ENCODE data around the gene TCP11.

TCP11 gene

GRCh38 chr6:35141007-35141655, at the start of gene TCP11:
Gene TCP11 (minus strand): TSS chr6:35141339. CDS start chr6:35140870, 469 bp downstream.
- peak; percentile 19 to 20 for DNase-seq (ENCODE audit: low spot score in 2 of 2)
- ATAC-seq (ENCODE audit: low read depth), result peak; percentile 64
- Mint-ChIP-seq H3K27ac (peak within 1 kb of the TSS; percentile 65), H3K36me3 (no peaks in the 10 kb centered on the region), H3K9me3 (no peaks in the 10 kb centered on the region), H3K27me3 (peaks cover 9% of the 10 kb centered on the region), H3K4me1 (peaks cover 7% of the 10 kb centered on the region), H3K4me3 (peak within 1 kb of the TSS; percentile 62)

- Mint-ChIP-seq H3K27me3 (peaks cover 22% of the 10 kb centered on the region), H3K36me3 (no peaks in the 10 kb centered on the region), H3K4me3 (no peak overlapping the region), H3K9me3 (no peaks in the 10 kb centered on the region), H3K27ac (no peak overlapping the region), H3K4me1 (no peaks in the 10 kb centered on the region)
- DNase-seq (ENCODE audit: low spot score in 2 of 2) (no peak), ATAC-seq (ENCODE audit: low read depth) (no peak)
Observed at GRCh38 chr6:35190306-35190705, 49.2 kb upstream of the TCP11 start.

- Mint-ChIP-seq H3K27me3 (peaks cover 16% of the 10 kb centered on the region), H3K4me1 (no peaks in the 10 kb centered on the region), H3K4me3 (no peak overlapping the region), H3K36me3 (no peaks in the 10 kb centered on the region), H3K27ac (no peak overlapping the region), H3K9me3 (no peaks in the 10 kb centered on the region)
- no peak for ATAC-seq (ENCODE audit: low read depth)
- DNase-seq (ENCODE audit: low spot score in 2 of 2), result no peak
Observed at GRCh38 chr6:35188886-35189285, 47.7 kb upstream of the TCP11 start.

GRCh38 chr6:35186571-35186970, 45.4 kb upstream of the TCP11 start:
- Mint-ChIP-seq H3K27ac (no peak overlapping the region), H3K27me3 (peaks cover 17% of the 10 kb centered on the region), H3K9me3 (no peaks in the 10 kb centered on the region), H3K4me1 (no peaks in the 10 kb centered on the region), H3K4me3 (no peak overlapping the region), H3K36me3 (no peaks in the 10 kb centered on the region)
- DNase-seq (ENCODE audit: low spot score in 2 of 2), result no peak
- no peak for ATAC-seq (ENCODE audit: low read depth)

GRCh38 chr6:35185971-35186370, 44.8 kb upstream of the TCP11 start:
- Mint-ChIP-seq H3K4me1 (no peaks in the 10 kb centered on the region), H3K27me3 (peaks cover 13% of the 10 kb centered on the region)
- no peak for DNase-seq (ENCODE audit: low spot score in 2 of 2)

GRCh38 chr6:35185302-35185681, 44.2 kb upstream of the TCP11 start:
- H3K27me3 Mint-ChIP-seq, result peaks cover 10% of the 10 kb centered on the region
- no peak overlapping the region for H3K4me3 Mint-ChIP-seq
- no peaks in the 10 kb centered on the region for H3K4me1 Mint-ChIP-seq
- ATAC-seq (ENCODE audit: low read depth) (no peak), DNase-seq (ENCODE audit: low spot score in 2 of 2) (no peak)
- H3K36me3 Mint-ChIP-seq, result no peaks in the 10 kb centered on the region
- H3K27ac Mint-ChIP-seq, result no peak overlapping the region
- no peaks in the 10 kb centered on the region for H3K9me3 Mint-ChIP-seq

More at GRCh38 chr6:35185971-35186370, 44.8 kb upstream of the TCP11 start:
- Mint-ChIP-seq H3K9me3 (no peaks in the 10 kb centered on the region), H3K4me3 (no peak overlapping the region), H3K36me3 (no peaks in the 10 kb centered on the region), H3K27ac (no peak overlapping the region)
- no peak for ATAC-seq (ENCODE audit: low read depth)

- peaks cover 10% of the 10 kb centered on the region for H3K27me3 Mint-ChIP-seq
- ATAC-seq (ENCODE audit: low read depth) (no peak), DNase-seq (ENCODE audit: low spot score in 2 of 2) (no peak)
- no peak overlapping the region for H3K4me3 Mint-ChIP-seq
- H3K36me3 Mint-ChIP-seq, result no peaks in the 10 kb centered on the region
- H3K9me3 Mint-ChIP-seq, result no peaks in the 10 kb centered on the region
- H3K4me1 Mint-ChIP-seq, result no peaks in the 10 kb centered on the region
- H3K27ac Mint-ChIP-seq, result no peak overlapping the region
Observed at GRCh38 chr6:35184580-35185301, 43.6 kb upstream of the TCP11 start.

GRCh38 chr6:35183935-35184334, 42.8 kb upstream of the TCP11 start:
- Mint-ChIP-seq H3K9me3 (no peaks in the 10 kb centered on the region), H3K27ac (no peak overlapping the region), H3K36me3 (no peaks in the 10 kb centered on the region), H3K27me3 (peaks cover 10% of the 10 kb centered on the region), H3K4me3 (no peak overlapping the region), H3K4me1 (no peaks in the 10 kb centered on the region)
- no peak for ATAC-seq (ENCODE audit: low read depth)
- no peak for DNase-seq (ENCODE audit: low spot score in 2 of 2)

- Mint-ChIP-seq H3K9me3 (no peaks in the 10 kb centered on the region), H3K4me3 (no peak overlapping the region), H3K36me3 (no peaks in the 10 kb centered on the region), H3K27ac (no peak overlapping the region), H3K27me3 (peaks cover 8% of the 10 kb centered on the region), H3K4me1 (no peaks in the 10 kb centered on the region)
- DNase-seq (ENCODE audit: low spot score in 2 of 2) (no peak), ATAC-seq (ENCODE audit: low read depth) (no peak)
Observed at GRCh38 chr6:35183281-35183680, 42.1 kb upstream of the TCP11 start.

GRCh38 chr6:35181933-35182612, 40.9 kb upstream of the TCP11 start:
- Mint-ChIP-seq H3K27ac (no peak overlapping the region), H3K4me3 (no peak overlapping the region), H3K9me3 (no peaks in the 10 kb centered on the region)

GRCh38 chr6:35181308-35181932, 40.3 kb upstream of the TCP11 start:
- H3K27ac Mint-ChIP-seq, result no peak overlapping the region
- no peaks in the 10 kb centered on the region for H3K9me3 Mint-ChIP-seq
- ATAC-seq (ENCODE audit: low read depth), result no peak
- peaks cover 4% of the 10 kb centered on the region for H3K27me3 Mint-ChIP-seq
- H3K36me3 Mint-ChIP-seq, result no peaks in the 10 kb centered on the region
- no peak for DNase-seq (ENCODE audit: low spot score in 2 of 2)
- H3K4me3 Mint-ChIP-seq, result no peak overlapping the region
- H3K4me1 Mint-ChIP-seq, result no peaks in the 10 kb centered on the region

More at GRCh38 chr6:35181933-35182612, 40.9 kb upstream of the TCP11 start:
- no peaks in the 10 kb centered on the region for H3K4me1 Mint-ChIP-seq
- DNase-seq (ENCODE audit: low spot score in 2 of 2) (no peak), ATAC-seq (ENCODE audit: low read depth) (peak; percentile 19)
- no peaks in the 10 kb centered on the region for H3K36me3 Mint-ChIP-seq
- peaks cover 4% of the 10 kb centered on the region for H3K27me3 Mint-ChIP-seq

GRCh38 chr6:35179901-35180535, 38.9 kb upstream of the TCP11 start:
- Mint-ChIP-seq H3K4me1 (no peaks in the 10 kb centered on the region), H3K27me3 (peaks cover 9% of the 10 kb centered on the region), H3K4me3 (no peak overlapping the region), H3K36me3 (no peaks in the 10 kb centered on the region), H3K9me3 (no peaks in the 10 kb centered on the region), H3K27ac (no peak overlapping the region)
- DNase-seq (ENCODE audit: low spot score in 2 of 2) (no peak), ATAC-seq (ENCODE audit: low read depth) (no peak)

- H3K4me3 Mint-ChIP-seq, result no peak overlapping the region
- H3K27me3 Mint-ChIP-seq, result peaks cover 9% of the 10 kb centered on the region
- DNase-seq (ENCODE audit: low spot score in 2 of 2), result no peak
- H3K36me3 Mint-ChIP-seq, result no peaks in the 10 kb centered on the region
- ATAC-seq (ENCODE audit: low read depth), result no peak
- H3K27ac Mint-ChIP-seq, result no peak overlapping the region
- H3K9me3 Mint-ChIP-seq, result no peaks in the 10 kb centered on the region
- H3K4me1 Mint-ChIP-seq, result peaks cover under 1% of the 10 kb centered on the region
Observed at GRCh38 chr6:35178932-35179832, 38.0 kb upstream of the TCP11 start.

All from memory B cell (primary cell).